ENCODE results near the gene PANX2.
A peak's percentile ranks its signal among the peaks of the same experiment; 100 is the strongest.

- TF ChIP-seq, protein P1, sequence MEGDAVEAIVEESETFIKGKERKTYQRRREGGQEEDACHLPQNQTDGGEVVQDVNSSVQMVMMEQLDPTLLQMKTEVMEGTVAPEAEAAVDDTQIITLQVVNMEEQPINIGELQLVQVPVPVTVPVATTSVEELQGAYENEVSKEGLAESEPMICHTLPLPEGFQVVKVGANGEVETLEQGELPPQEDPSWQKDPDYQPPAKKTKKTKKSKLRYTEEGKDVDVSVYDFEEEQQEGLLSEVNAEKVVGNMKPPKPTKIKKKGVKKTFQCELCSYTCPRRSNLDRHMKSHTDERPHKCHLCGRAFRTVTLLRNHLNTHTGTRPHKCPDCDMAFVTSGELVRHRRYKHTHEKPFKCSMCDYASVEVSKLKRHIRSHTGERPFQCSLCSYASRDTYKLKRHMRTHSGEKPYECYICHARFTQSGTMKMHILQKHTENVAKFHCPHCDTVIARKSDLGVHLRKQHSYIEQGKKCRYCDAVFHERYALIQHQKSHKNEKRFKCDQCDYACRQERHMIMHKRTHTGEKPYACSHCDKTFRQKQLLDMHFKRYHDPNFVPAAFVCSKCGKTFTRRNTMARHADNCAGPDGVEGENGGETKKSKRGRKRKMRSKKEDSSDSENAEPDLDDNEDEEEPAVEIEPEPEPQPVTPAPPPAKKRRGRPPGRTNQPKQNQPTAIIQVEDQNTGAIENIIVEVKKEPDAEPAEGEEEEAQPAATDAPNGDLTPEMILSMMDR (IDR thresholded peaks at IDR 0.05) = peak; percentile 80
- TF ChIP-seq EZH2 (IDR thresholded peaks at IDR 0.05) = no peak
Observed at GRCh38 chr22:50148991-50149721, 21.4 kb upstream of the PANX2 start.

Data from neural progenitor cell (in vitro differentiated cells).